Jurkat, Clone E6-1 (cell line): ENCODE data around the gene TASOR2.

Experiments
- DNase-seq: peaks from one replicate; pipeline ENCODE4 v3.0.0-alpha.2; 2011; ENCODE audit warnings: low read depth, low spot score
- H3K4me3 ChIP-seq: 2 replicates; pipeline ENCODE4 v1.5.1; 2011; ENCODE audit warnings: mild to moderate bottlenecking, low read length, control low read depth, moderate library complexity

Gene TASOR2

GRCh38 chr10:5679606-5680005 is 5.0 kb upstream of the TASOR2 start:
- H3K4me3 ChIP-seq, result no peak overlapping the region
- no peak for DNase-seq

- no peak overlapping the region for H3K4me3 ChIP-seq
- no peak for DNase-seq
Observed at GRCh38 chr10:5681930-5682329, 2.7 kb upstream of the TASOR2 start.

DNA sequence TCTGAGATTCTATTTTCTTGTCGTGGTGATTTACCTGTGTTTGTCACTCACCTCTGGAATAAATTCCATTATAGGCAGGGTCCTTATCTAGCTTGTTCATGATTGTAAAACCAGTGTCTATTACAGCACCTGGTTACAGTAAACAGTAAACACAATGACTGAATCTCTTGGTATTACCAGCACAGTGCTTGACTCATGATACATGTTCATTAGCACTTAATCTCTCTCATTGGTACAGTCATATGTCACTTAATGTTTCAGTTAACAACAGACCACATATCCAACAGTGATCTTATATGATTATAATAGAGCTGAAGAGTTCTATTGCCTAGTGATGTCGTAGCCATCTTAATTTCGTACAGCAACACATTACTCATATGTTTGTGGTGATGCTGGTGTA is 1.6 kb upstream of the TASOR2 start:
- no peak for DNase-seq
- no peak overlapping the region for H3K4me3 ChIP-seq

DNA sequence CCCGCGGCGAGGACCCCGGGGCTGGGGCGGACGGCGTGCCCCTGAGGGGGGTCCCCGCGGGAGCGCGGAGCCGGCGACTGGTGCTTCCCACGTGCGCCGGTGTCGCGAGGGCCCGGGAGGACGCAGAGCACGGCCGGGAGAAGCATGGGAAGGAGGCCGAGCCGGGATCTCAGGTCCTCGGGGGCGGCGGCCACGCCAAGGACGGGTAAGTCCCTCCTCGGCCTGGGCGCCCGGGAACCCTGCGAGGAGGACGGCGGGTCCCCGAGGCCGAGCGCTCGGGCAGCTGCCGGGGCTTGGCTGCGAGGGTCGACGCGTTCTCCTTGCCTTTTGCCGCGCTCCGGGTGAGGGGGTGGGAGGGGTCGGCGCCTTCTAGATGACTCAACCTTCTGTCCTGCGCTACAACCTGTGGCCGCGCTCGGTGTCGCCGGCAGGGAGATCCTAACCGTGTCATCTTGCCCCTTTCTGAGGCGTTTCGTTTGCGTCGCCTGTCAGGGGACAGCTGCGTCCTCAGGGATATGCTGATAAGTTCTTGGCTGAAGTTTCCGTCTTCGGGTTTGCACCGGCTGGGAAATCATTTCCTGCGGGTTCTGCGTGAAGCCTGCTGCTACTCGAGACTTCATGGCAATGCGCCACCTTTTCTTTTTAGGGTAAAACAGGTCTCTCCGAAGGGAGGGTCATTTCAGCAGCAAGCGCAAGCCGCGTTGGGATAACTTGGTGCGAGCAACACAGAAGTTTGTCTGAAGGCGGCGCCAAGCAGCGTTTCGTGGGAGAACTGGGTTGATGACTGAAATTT is 529 bp downstream of the TASOR2 start:
- DNase-seq, result peak; percentile 73
- peak overlapping the region; percentile 83 for H3K4me3 ChIP-seq

GRCh38 chr10:5685764-5686240 is 1.2 kb downstream of the TASOR2 start:
- no peak for DNase-seq

GRCh38 chr10:5688587-5688986 is 3.9 kb downstream of the TASOR2 start:
- DNase-seq, result no peak
- H3K4me3 ChIP-seq, result no peak overlapping the region

More at GRCh38 chr10:5685764-5686240, 1.2 kb downstream of the TASOR2 start:
- H3K4me3 ChIP-seq, result peak overlapping the region; percentile 83

DNA sequence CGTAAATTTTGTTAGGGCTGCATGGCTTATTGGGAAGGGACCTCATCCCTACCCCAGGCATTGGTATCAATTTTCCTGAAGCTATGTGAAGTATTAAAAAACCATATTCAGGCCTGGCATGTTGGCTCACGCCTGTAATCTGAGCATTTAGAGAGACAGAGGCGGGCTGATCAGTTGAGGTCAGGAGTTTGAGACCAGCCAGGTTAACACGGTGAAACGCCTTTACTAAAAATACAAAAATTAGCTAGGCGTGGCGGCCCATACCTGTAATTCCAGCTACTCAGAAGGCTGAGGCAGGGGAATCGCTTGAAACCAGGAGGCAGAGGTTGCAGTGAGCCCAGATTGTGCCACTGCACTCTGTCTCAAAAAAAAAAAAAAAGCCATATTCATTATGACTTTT is 7.1 kb downstream of the TASOR2 start:
- DNase-seq, result no peak
- no peak overlapping the region for H3K4me3 ChIP-seq

DNA sequence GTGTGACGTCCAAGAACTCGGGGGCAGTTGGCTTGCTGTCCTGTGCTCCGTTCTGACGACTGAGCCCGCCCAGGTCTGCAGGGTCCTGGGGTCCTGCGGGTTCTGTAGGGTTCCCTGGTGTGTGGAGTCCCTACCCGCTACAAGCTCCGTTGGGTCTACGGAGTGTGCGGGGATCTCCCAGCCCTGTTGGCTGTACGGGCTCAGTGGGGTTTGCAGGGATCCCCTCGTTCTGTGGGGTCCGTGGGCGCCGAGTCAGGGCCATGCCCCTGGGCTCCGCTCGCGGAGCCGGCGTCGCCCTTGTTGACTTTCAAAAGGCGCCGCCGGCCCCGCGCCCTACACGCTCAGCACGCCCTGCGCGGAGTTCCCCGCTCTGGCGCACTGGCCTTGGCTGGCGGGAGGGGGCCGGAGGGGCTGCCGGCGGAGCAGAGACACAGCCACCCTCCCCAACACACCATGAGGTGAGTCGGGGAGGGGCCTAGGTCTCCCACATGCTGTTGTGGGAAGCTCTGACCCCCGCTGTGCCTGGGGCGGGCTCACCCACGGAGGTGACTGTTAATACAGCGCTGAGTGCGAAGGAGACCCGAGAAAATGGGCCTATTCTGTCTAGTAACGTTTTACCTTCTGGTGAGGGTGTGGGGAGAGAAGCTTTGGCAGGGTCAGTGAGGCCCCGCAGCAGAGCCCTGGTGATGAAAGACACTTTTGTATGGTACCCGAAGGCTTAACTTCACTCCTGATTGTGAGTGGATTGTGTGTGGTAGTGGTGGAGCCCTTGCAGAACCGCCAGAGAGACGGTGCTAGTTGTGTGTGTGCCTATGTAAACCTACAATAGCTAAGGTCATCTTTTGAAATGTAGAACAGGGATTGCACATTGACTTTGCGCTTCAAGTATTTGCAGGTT is 8.1 kb downstream of the TASOR2 start:
- DNase-seq, result no peak
- H3K4me3 ChIP-seq, result no peak overlapping the region

- DNase-seq, result no peak
- H3K4me3 ChIP-seq, result no peak overlapping the region
Observed at GRCh38 chr10:5694573-5694972, 9.9 kb downstream of the TASOR2 start.

DNA sequence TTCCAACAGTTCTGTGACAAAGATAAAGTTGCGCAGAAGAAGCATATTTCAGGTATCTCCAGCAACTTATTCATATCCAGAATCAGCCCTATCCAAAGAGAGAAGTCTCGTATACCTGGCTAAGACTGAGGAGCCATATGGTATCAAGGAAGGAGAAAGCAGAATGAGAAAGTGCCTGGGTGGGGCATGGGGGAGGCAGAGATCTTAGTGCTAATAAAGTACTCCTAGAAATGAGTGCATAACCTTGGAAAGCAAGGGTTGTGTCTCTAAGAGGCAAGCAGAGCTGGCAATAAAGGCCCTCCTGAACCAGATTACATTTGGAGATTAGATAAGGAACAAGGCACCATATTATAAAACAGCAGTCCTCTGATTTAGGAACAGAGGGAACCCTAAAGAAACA is 12.7 kb downstream of the TASOR2 start:
- no peak for DNase-seq
- H3K4me3 ChIP-seq, result no peak overlapping the region

DNA sequence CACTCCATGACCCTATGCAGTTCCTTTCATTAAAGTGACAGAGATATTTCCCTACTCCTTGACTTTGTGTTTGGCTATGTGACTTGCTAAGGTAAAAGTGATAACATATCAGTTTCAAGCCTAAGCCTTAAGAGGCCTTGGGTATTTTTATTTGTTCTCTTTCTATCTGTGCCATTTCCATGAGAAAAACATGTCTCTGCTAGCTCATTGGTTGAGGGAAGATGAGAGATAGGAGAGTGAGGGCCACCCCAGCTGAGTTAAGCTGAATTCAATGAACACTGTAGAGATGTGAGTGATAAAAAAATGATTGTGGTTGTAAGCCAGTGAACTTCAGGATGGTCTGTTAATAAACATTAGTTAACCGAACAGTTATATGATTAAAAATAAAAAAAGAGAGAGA is 13.4 kb downstream of the TASOR2 start:
- H3K4me3 ChIP-seq, result no peak overlapping the region

GRCh38 chr10:5708356-5708755 is 23.7 kb downstream of the TASOR2 start:
- DNase-seq, result no peak
- H3K4me3 ChIP-seq, result no peak overlapping the region

More for the DNA sequence above, 13.4 kb downstream of the TASOR2 start:
- DNase-seq, result no peak

GRCh38 chr10:5709865-5710264 is 25.2 kb downstream of the TASOR2 start:
- no peak for DNase-seq
- H3K4me3 ChIP-seq, result no peak overlapping the region

- H3K4me3 ChIP-seq, result no peak overlapping the region
- DNase-seq, result no peak
Observed at GRCh38 chr10:5710859-5711258, 26.2 kb downstream of the TASOR2 start.

DNA sequence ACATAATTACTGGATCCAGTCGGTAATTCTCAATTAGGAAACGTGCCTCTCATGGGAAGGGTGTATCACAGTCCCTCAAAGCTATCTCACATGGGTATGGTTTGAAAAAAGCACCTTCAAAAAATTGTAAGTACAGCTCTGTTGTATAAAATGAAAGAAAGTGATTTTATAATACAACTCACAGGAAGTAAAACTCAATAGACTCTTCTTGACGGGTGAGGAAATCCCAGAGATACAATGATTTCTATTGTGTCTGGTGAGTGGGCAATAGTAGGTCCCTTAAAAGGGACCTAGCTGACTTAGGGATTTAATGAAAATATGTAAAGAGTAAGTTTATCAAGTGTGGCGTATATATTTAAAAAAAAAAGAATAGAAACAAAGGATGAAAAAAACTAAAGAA is 27.0 kb downstream of the TASOR2 start:
- H3K4me3 ChIP-seq, result no peak overlapping the region
- DNase-seq, result no peak

- no peak for DNase-seq
- no peak overlapping the region for H3K4me3 ChIP-seq
Observed at GRCh38 chr10:5719546-5719945, 34.9 kb downstream of the TASOR2 start.

- H3K4me3 ChIP-seq, result no peak overlapping the region
- DNase-seq, result no peak
Observed at GRCh38 chr10:5720182-5720581, 35.5 kb downstream of the TASOR2 start.

- DNase-seq, result no peak
- no peak overlapping the region for H3K4me3 ChIP-seq
Observed at GRCh38 chr10:5723692-5724091, 39.1 kb downstream of the TASOR2 start.

- no peak overlapping the region for H3K4me3 ChIP-seq
- DNase-seq, result no peak
Observed at GRCh38 chr10:5730766-5731165, 46.1 kb downstream of the TASOR2 start.

GRCh38 chr10:5731559-5731958 is 46.9 kb downstream of the TASOR2 start:
- no peak overlapping the region for H3K4me3 ChIP-seq
- DNase-seq, result no peak
